SK-N-MC (cell line): Measurements from ENCODE around the gene BMP8B.
"Not testable (repeated sequence)": the region's sequence is repeated elsewhere in the genome, so short reads cannot be mapped to it uniquely, and the experiment has no call there.

Experiments used
- DNase-seq: peaks from one replicate; pipeline ENCODE4 v3.0.0-alpha.2; 2011; ENCODE audit warnings: low read depth, low spot score
- H3K27ac ChIP-seq: fragments of 200-600 bp; sonication (generic); 2 replicates; pipeline ENCODE4 v1.5.1; 2016; ENCODE audit warnings: mixed run types
- H3K36me3 ChIP-seq: fragments of 200-600 bp; sonication (generic); 2 replicates; pipeline ENCODE4 v1.6.1; 2017; ENCODE audit warnings: antibody characterized with exemption, low read length, mixed read lengths; ENCODE audit not compliant: insufficient read depth
- H3K4me3 ChIP-seq: fragments of 200-600 bp; sonication (generic); 2 replicates; pipeline ENCODE4 v1.5.1; 2016
- H3K9ac ChIP-seq: fragments of 200-600 bp; sonication (generic); 2 replicates; pipeline ENCODE4 v1.8.0; 2017; ENCODE audit warnings: mixed run types, mixed read lengths; ENCODE audit not compliant: insufficient read length
- H3K9me3 ChIP-seq: fragments of 200-600 bp; sonication (generic); 2 replicates; pipeline ENCODE4 v1.6.1; 2017; ENCODE audit warnings: low read depth, mild to moderate bottlenecking, antibody characterized with exemption, low read length, moderate library complexity, mixed read lengths
- EZH2 ChIP-seq: fragments of 200-600 bp; sonication (generic); IDR thresholded peaks from one replicate; pipeline ENCODE4 v1.6.1; 2017; ENCODE audit warnings: antibody characterized with exemption
- FOXP2 ChIP-seq: optimal IDR thresholded peaks from 2 replicates; pipeline ENCODE3; 2011; ENCODE audit warnings: mild to moderate bottlenecking, moderate library complexity; ENCODE audit not compliant: insufficient read depth; ENCODE audit errors: extremely low read length, control extremely low read depth
- POLR2AphosphoS5 ChIP-seq: IDR thresholded peaks from 2 replicates; pipeline ENCODE4 v1.6.1; 2012; ENCODE audit warnings: mild to moderate bottlenecking, low read depth, low read length, borderline replicate concordance

Gene BMP8B

GRCh38 chr1:39818482-39818881 is 29.8 kb upstream of the BMP8B start:
- Histone ChIP-seq H3K9ac (no peak overlapping the region), H3K4me3 (no peak overlapping the region), H3K36me3 (no peaks in the 10 kb centered on the region), H3K9me3 (no peaks in the 10 kb centered on the region), H3K27ac (no peak overlapping the region)
- TF ChIP-seq EZH2 (no peak), POLR2AphosphoS5 (no peak), FOXP2 (no peak)
- DNase-seq: no peak

GRCh38 chr1:39817091-39817932 is 28.6 kb upstream of the BMP8B start:
- H3K9me3 ChIP-seq, H3K27ac ChIP-seq, H3K4me3 ChIP-seq, H3K36me3 ChIP-seq, DNase-seq, H3K9ac ChIP-seq: not testable (repeated sequence)

GRCh38 chr1:39816415-39817090 is 27.9 kb upstream of the BMP8B start:
- no peaks in the 10 kb centered on the region for H3K9me3 ChIP-seq
- H3K9ac ChIP-seq: no peak overlapping the region
- no peak overlapping the region for H3K27ac ChIP-seq
- H3K36me3 ChIP-seq: no peaks in the 10 kb centered on the region
- no peak overlapping the region for H3K4me3 ChIP-seq
- no peak for DNase-seq
- TF ChIP-seq EZH2 (no peak), POLR2AphosphoS5 (no peak), FOXP2 (no peak)

- DNase-seq: no peak
- Histone ChIP-seq H3K9ac (no peak overlapping the region), H3K27ac (no peak overlapping the region), H3K36me3 (no peaks in the 10 kb centered on the region), H3K4me3 (no peak overlapping the region), H3K9me3 (no peaks in the 10 kb centered on the region)
- TF ChIP-seq FOXP2: no peak
- TF ChIP-seq POLR2AphosphoS5: no peak
- no peak for TF ChIP-seq EZH2
Observed at GRCh38 chr1:39812913-39813312, 24.2 kb upstream of the BMP8B start.

- TF ChIP-seq FOXP2: no peak
- TF ChIP-seq EZH2: no peak
- no peak for TF ChIP-seq POLR2AphosphoS5
- Histone ChIP-seq H3K9me3 (no peaks in the 10 kb centered on the region), H3K27ac (no peak overlapping the region), H3K36me3 (no peaks in the 10 kb centered on the region), H3K4me3 (no peak overlapping the region), H3K9ac (no peak overlapping the region)
- DNase-seq: no peak
Observed at GRCh38 chr1:39808784-39809517, 20.3 kb upstream of the BMP8B start.

GRCh38 chr1:39805385-39805784 is 16.7 kb upstream of the BMP8B start:
- Histone ChIP-seq H3K9me3 (no peaks in the 10 kb centered on the region), H3K27ac (no peak overlapping the region), H3K4me3 (no peak overlapping the region), H3K9ac (no peak overlapping the region), H3K36me3 (no peaks in the 10 kb centered on the region)
- no peak for DNase-seq
- no peak for TF ChIP-seq POLR2AphosphoS5
- no peak for TF ChIP-seq EZH2
- no peak for TF ChIP-seq FOXP2

GRCh38 chr1:39802496-39803260 is 14.0 kb upstream of the BMP8B start:
- TF ChIP-seq POLR2AphosphoS5 (no peak), EZH2 (no peak), FOXP2 (no peak)
- no peak overlapping the region for H3K27ac ChIP-seq
- H3K9me3 ChIP-seq: no peaks in the 10 kb centered on the region
- no peak overlapping the region for H3K9ac ChIP-seq
- no peak for DNase-seq
- no peak overlapping the region for H3K4me3 ChIP-seq
- H3K36me3 ChIP-seq: no peaks in the 10 kb centered on the region

- H3K36me3 ChIP-seq: no peaks in the 10 kb centered on the region
- no peak overlapping the region for H3K4me3 ChIP-seq
- no peak overlapping the region for H3K9ac ChIP-seq
- DNase-seq: no peak
- TF ChIP-seq FOXP2 (no peak), EZH2 (no peak), POLR2AphosphoS5 (no peak)
- no peaks in the 10 kb centered on the region for H3K9me3 ChIP-seq
- no peak overlapping the region for H3K27ac ChIP-seq
Observed at GRCh38 chr1:39800471-39800835, 11.8 kb upstream of the BMP8B start.
